ENCODE results near the gene PRLR.

Gene PRLR

GRCh38 chr5:35162848-35163709 lies 67.2 kb downstream of the PRLR start:
- H3K27ac Mint-ChIP-seq, result peak overlapping the region; percentile 1 to 39 (median 17)
- peaks cover 44% of the 10 kb centered on the region for H3K4me1 Mint-ChIP-seq
- no peak for TF ChIP-seq CTCF (IDR thresholded peaks at IDR 0.05; ENCODE audit: unreplicated experiment in 3 of 3)
- H3K27me3 Mint-ChIP-seq (ENCODE audit: low read depth), result peaks cover 3% of the 10 kb centered on the region
- H3K4me3 Mint-ChIP-seq, result no peak overlapping the region
- peaks cover 12% of the 10 kb centered on the region for H3K9me3 Mint-ChIP-seq
- H3K36me3 Mint-ChIP-seq (ENCODE audit: low read depth), result peaks cover 6% of the 10 kb centered on the region

- Mint-ChIP-seq H3K27ac (peak overlapping the region in 1 of 3 experiments; percentile 17), H3K27me3 (ENCODE audit: low read depth) (peaks cover 7% of the 10 kb centered on the region), H3K4me1 (peaks cover 44% of the 10 kb centered on the region), H3K36me3 (ENCODE audit: low read depth) (no peaks in the 10 kb centered on the region), H3K4me3 (no peak overlapping the region), H3K9me3 (peaks cover 3% of the 10 kb centered on the region)
- TF ChIP-seq CTCF (IDR thresholded peaks at IDR 0.05; ENCODE audit: unreplicated experiment in 3 of 3), result no peak
These were observed 68.5 kb downstream of the PRLR start for GRCh38 chr5:35161652-35162273.

GRCh38 chr5:35160486-35161116 lies 69.7 kb downstream of the PRLR start:
- H3K27me3 Mint-ChIP-seq (ENCODE audit: low read depth), result peaks cover 7% of the 10 kb centered on the region
- no peaks in the 10 kb centered on the region for H3K36me3 Mint-ChIP-seq (ENCODE audit: low read depth)
- H3K4me1 Mint-ChIP-seq, result peaks cover 44% of the 10 kb centered on the region
- peaks cover 3% of the 10 kb centered on the region for H3K9me3 Mint-ChIP-seq
- TF ChIP-seq CTCF (IDR thresholded peaks at IDR 0.05; ENCODE audit: unreplicated experiment in 3 of 3), result no peak
- H3K27ac Mint-ChIP-seq, result peak overlapping the region in 1 of 3 experiments; percentile 17
- H3K4me3 Mint-ChIP-seq, result no peak overlapping the region

GRCh38 chr5:35159370-35159742 lies 70.9 kb downstream of the PRLR start:
- H3K36me3 Mint-ChIP-seq (ENCODE audit: low read depth), result no peaks in the 10 kb centered on the region
- no peak overlapping the region for H3K4me3 Mint-ChIP-seq
- H3K27ac Mint-ChIP-seq, result peak overlapping the region in 1 of 3 experiments; percentile 37
- H3K9me3 Mint-ChIP-seq, result peaks cover 3% of the 10 kb centered on the region
- no peak for TF ChIP-seq CTCF (IDR thresholded peaks at IDR 0.05; ENCODE audit: unreplicated experiment in 3 of 3)
- H3K4me1 Mint-ChIP-seq, result peaks cover 40% of the 10 kb centered on the region
- peaks cover 7% of the 10 kb centered on the region for H3K27me3 Mint-ChIP-seq (ENCODE audit: low read depth)

- H3K27me3 Mint-ChIP-seq (ENCODE audit: low read depth), result peaks cover 7% of the 10 kb centered on the region
- peaks cover 40% of the 10 kb centered on the region for H3K4me1 Mint-ChIP-seq
- peaks cover 3% of the 10 kb centered on the region for H3K9me3 Mint-ChIP-seq
- H3K36me3 Mint-ChIP-seq (ENCODE audit: low read depth), result no peaks in the 10 kb centered on the region
- peak overlapping the region in 1 of 3 experiments; percentile 7 for H3K27ac Mint-ChIP-seq
- no peak overlapping the region for H3K4me3 Mint-ChIP-seq
- TF ChIP-seq CTCF (IDR thresholded peaks at IDR 0.05; ENCODE audit: unreplicated experiment in 3 of 3), result no peak
These were observed 71.5 kb downstream of the PRLR start for GRCh38 chr5:35158622-35159369.
